Caco-2 (cell line): Measurements from ENCODE around the gene SORL1. TPM values are rescaled to one million over a fixed set of nuclear protein-coding genes. Genes with fewer than 3 reads are reported as not detected.

Experiments
- BruUV-seq: library from RNA; stranded (reverse); fragments of 400-500 nt; replicated peaks from 2 replicates; lab custom pipeline; 2021; lab: Mats Ljungman, UMichigan
- CTCF ChIA-PET: fragments of 300-600 bp; sonication (Branson Sonifier 250); formaldehyde crosslinking; loops from one replicate; lab custom pipeline; 2022; ENCODE audit warnings: antibody characterized with exemption; lab: Charles Lee
- POLR2A ChIA-PET: fragments of 300-600 bp; sonication (Branson Sonifier 250); formaldehyde crosslinking; loops from one replicate; lab custom pipeline; 2022; ENCODE audit warnings: antibody characterized with exemption; lab: Charles Lee
- DNase-seq, 2 experiments: peaks; one replicate each; pipeline versions ENCODE4 v3.0.0 to v3.0.0-alpha.2; 2020 to 2022
- H3K27me3 ChIP-seq: replicated peaks from 2 replicates; pipeline ENCODE4 v1.6.0; 2011; ENCODE audit warnings: low read length; ENCODE audit not compliant: control insufficient read depth, insufficient read depth
- H3K36me3 ChIP-seq: 2 replicates; pipeline ENCODE4 v1.5.1; 2011; ENCODE audit warnings: low read length; ENCODE audit not compliant: control insufficient read depth, insufficient read depth
- H3K4me1 ChIP-seq: fragments of 250-450 bp; sonication (Bioruptor Pico); 2 replicates; pipeline ENCODE4 v1.5.1; 2020; ENCODE audit warnings: mild to moderate bottlenecking
- H3K4me3 ChIP-seq: 2 replicates; pipeline ENCODE4 v1.5.1; 2011; ENCODE audit warnings: low read depth, mild to moderate bottlenecking, control low read depth, low read length
- H3K9me3 ChIP-seq: fragments of 250-450 bp; sonication (Bioruptor Pico); 2 replicates; pipeline ENCODE4 v1.5.1; 2020; ENCODE audit warnings: mild to moderate bottlenecking, moderate library complexity
- H3K27ac Mint-ChIP-seq: one replicate; pipeline ENCODE4 v1.8.0; 2022; ENCODE audit warnings: mixed read lengths; ENCODE audit not compliant: unreplicated experiment
- H3K27me3 Mint-ChIP-seq: one replicate; pipeline ENCODE4 v1.8.0; 2022; ENCODE audit warnings: mixed read lengths; ENCODE audit not compliant: insufficient read depth, unreplicated experiment
- H3K36me3 Mint-ChIP-seq: one replicate; pipeline ENCODE4 v1.8.0; 2022; ENCODE audit warnings: mild to moderate bottlenecking, mixed read lengths; ENCODE audit not compliant: insufficient read depth, unreplicated experiment
- H3K4me1 Mint-ChIP-seq: one replicate; pipeline ENCODE4 v1.8.0; 2022; ENCODE audit warnings: low read depth, mixed read lengths; ENCODE audit not compliant: unreplicated experiment
- H3K4me3 Mint-ChIP-seq: one replicate; pipeline ENCODE4 v1.8.0; 2022; ENCODE audit warnings: mild to moderate bottlenecking, moderate library complexity, mixed read lengths; ENCODE audit not compliant: unreplicated experiment
- H3K9me3 Mint-ChIP-seq: one replicate; pipeline ENCODE4 v1.8.0; 2022; ENCODE audit warnings: mixed read lengths; ENCODE audit not compliant: unreplicated experiment
- CTCF ChIP-seq, 2 experiments: fragments of 200-600 bp in 1 of 2; IDR thresholded peaks; 1 replicate in 1 of 2; 2 replicates in 1 of 2; pipeline versions ENCODE4 v1.5.1 to v1.8.0; 2011 to 2022; ENCODE audit warnings: antibody characterized with exemption in 1 of 2, control low read depth in 1 of 2, inconsistent platforms in 1 of 2, low read depth in 1 of 2, low read length in 1 of 2, mild to moderate bottlenecking in 1 of 2, moderate library complexity in 1 of 2; ENCODE audit not compliant: insufficient read depth in 1 of 2, severe bottlenecking in 1 of 2, unreplicated experiment in 1 of 2
- intact Hi-C: fragments of 100-400 bp; cut with micrococcal nuclease; formaldehyde crosslinking; loops from one replicate; pipeline ENCODE4 v1.10.0; 2022; ENCODE audit not compliant: unreplicated experiment
- total RNA-seq: library from RNA; stranded (reverse); gene quantifications from 2 replicates; pipeline ENCODE4 v1.2.3, GENCODE V29; 2022

The SORL1 gene
- total RNA-seq, 1 experiment from 2014 or later = 26.3 TPM

GRCh38 chr11:121517996-121518395 lies 65.9 kb downstream of the SORL1 start:
- H3K4me1 Mint-ChIP-seq = no peaks in the 10 kb centered on the region
- peaks cover 17% of the 10 kb centered on the region for H3K36me3 Mint-ChIP-seq
- Histone ChIP-seq H3K36me3 (peaks cover 3% of the 10 kb centered on the region; the same call in 1 of the 2 replicates), H3K4me3 (no peak overlapping the region), H3K9me3 (no peaks in the 10 kb centered on the region), H3K4me1 (no peaks in the 10 kb centered on the region), H3K27me3 (no peaks in the 10 kb centered on the region)
- intact Hi-C loops = no loop called here
- no peak overlapping the region for H3K4me3 Mint-ChIP-seq
- DNase-seq = no peak
- CTCF ChIA-PET = no interaction called here
- no peak overlapping the region for H3K27ac Mint-ChIP-seq
- H3K27me3 Mint-ChIP-seq = no peaks in the 10 kb centered on the region
- no TSS peak for BruUV-seq
- POLR2A ChIA-PET = no interaction called here
- no peak for TF ChIP-seq CTCF (IDR thresholded peaks at IDR 0.05; ENCODE audit: insufficient read depth in 1 of 2, low read depth in 1 of 2, low read length in 1 of 2, severe bottlenecking in 1 of 2, unreplicated experiment in 1 of 2)
- no peaks in the 10 kb centered on the region for H3K9me3 Mint-ChIP-seq

DNA sequence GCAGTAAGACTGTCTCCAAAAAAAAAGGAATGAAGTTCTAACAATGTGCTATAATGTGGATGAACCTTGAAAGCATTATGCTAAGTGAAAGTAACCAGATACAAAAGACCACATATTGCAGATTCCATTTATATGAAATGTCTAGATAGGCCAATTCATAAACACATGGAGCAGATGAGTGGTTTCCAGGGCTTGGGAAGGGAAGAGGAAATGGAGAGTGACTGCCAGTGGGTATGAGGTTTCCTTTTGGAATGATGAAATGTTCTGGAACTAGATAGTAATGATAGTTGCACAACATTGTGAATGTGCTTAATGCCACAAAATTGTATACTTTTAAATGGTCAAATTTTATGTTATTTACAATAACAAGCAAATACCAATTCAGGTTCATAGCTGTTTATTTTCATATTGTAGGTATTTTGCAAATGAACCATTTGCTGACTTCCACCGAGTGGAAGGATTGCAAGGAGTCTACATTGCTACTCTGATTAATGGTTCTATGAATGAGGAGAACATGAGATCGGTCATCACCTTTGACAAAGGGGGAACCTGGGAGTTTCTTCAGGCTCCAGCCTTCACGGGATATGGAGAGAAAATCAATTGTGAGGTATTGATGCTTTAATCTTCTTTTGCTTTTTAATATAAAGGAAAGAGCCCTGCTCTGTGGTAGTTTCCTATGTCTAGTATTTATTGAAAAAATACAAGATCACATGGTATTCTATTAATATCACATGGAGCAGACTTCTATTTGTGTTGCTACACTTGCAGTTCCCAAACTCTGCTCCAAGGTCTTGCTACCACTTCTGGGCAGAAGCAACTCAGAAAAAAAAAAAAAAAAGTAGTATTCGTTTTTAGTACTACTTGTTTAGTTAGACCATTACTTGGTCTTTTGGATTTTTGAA lies 68.4 kb downstream of the SORL1 start:
- no peaks in the 10 kb centered on the region for H3K9me3 ChIP-seq
- BruUV-seq = no TSS peak
- no peaks in the 10 kb centered on the region for H3K4me1 Mint-ChIP-seq
- no peak for DNase-seq
- no peak for TF ChIP-seq CTCF (IDR thresholded peaks at IDR 0.05; ENCODE audit: insufficient read depth in 1 of 2, low read depth in 1 of 2, low read length in 1 of 2, severe bottlenecking in 1 of 2, unreplicated experiment in 1 of 2)
- no peaks in the 10 kb centered on the region for H3K9me3 Mint-ChIP-seq
- no peak overlapping the region for H3K27ac Mint-ChIP-seq
- CTCF ChIA-PET = no interaction called here
- H3K36me3 ChIP-seq = peaks cover 3% of the 10 kb centered on the region; the same call in 1 of the 2 replicates
- H3K4me1 ChIP-seq = no peaks in the 10 kb centered on the region
- no peak overlapping the region for H3K4me3 ChIP-seq
- no peaks in the 10 kb centered on the region for H3K27me3 ChIP-seq
- H3K27me3 Mint-ChIP-seq = no peaks in the 10 kb centered on the region
- intact Hi-C loops = no loop called here
- POLR2A ChIA-PET = no interaction called here
- peaks cover 17% of the 10 kb centered on the region for H3K36me3 Mint-ChIP-seq
- H3K4me3 Mint-ChIP-seq = no peak overlapping the region

DNA sequence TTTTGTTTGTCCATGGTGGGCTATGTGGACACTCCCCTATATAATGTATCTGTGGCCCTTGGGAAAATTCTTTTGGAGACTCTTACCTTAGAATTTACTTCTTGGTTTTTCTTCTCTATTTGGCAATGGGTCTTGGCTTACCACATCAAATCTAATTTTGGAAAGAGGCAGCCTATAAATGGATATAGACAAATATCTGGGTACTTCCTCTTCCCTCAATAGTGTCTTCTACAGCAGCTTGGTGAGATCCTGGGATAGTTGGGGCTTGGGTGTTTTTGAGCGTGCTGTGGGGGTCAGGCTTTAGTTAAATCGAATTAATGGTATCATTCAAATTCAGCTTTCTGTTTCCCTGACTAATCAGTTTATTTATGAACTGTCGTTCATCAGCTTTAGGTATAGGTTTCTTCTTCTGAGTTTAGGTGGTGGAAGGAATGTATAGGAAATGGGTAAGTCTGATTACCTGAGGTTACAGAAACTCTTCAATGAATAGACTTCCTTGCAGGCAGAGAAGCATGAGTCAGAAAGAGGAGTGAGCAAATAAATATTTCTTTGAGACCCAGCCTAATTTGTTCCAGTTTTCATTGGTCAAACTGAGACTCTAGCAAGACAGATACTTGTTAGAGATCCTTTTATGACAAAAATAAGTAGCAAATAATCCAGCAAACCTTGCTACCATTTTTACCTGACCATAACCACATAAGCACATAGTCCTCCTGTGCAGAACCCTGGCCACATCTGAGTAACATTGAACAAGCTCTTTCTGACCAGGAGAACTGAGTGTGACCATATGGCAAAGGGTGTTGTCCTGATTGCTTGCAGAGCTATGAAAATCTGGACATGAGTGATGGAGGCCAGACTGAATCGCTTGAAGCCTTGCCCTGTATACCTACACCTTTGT lies 69.3 kb downstream of the SORL1 start:
- no TSS peak for BruUV-seq

More for the DNA sequence above, 69.3 kb downstream of the SORL1 start:
- Histone ChIP-seq H3K27me3 (no peaks in the 10 kb centered on the region), H3K4me1 (no peaks in the 10 kb centered on the region), H3K9me3 (no peaks in the 10 kb centered on the region), H3K36me3 (peaks cover 4% of the 10 kb centered on the region), H3K4me3 (no peak overlapping the region)
- no peak for TF ChIP-seq CTCF (IDR thresholded peaks at IDR 0.05; ENCODE audit: insufficient read depth in 1 of 2, low read depth in 1 of 2, low read length in 1 of 2, severe bottlenecking in 1 of 2, unreplicated experiment in 1 of 2)
- Mint-ChIP-seq H3K27ac (no peak overlapping the region), H3K4me3 (no peak overlapping the region), H3K4me1 (no peaks in the 10 kb centered on the region), H3K27me3 (no peaks in the 10 kb centered on the region), H3K36me3 (peaks cover 17% of the 10 kb centered on the region), H3K9me3 (no peaks in the 10 kb centered on the region)
- intact Hi-C loops = no loop called here
- POLR2A ChIA-PET = interaction anchor here (0.6 kb wide), 1 partner anchor 1541 kb away, joined by 3 read pairs; the partner anchor contains the start of gene HSPA8
- CTCF ChIA-PET = no interaction called here
- DNase-seq = no peak
